Measurements from ENCODE around the gene STUM.

The STUM gene

GRCh38 chr1:226656601-226657277 lies 108.2 kb downstream of the STUM start:
- no peak for FAIRE-seq

- FAIRE-seq, result no peak
These were observed 109.5 kb downstream of the STUM start for GRCh38 chr1:226657895-226658545.

- FAIRE-seq, result no peak
These were observed 110.1 kb downstream of the STUM start for GRCh38 chr1:226658546-226659125.
